NCI-H1105 (cell line): Measurements from ENCODE around the gene VTN.
A peak's percentile ranks its signal among the peaks of the same experiment; 100 is the strongest.

ENCODE experiments used
- DNase-seq: peaks from one replicate; lab custom pipeline; 2025; lab: John Stamatoyannopoulos, UW

The VTN gene

GRCh38 chr17:28368915-28369683 is 1.0 kb downstream of the VTN start:
- DNase-seq = no peak

- no peak for DNase-seq
Observed at GRCh38 chr17:28368306-28368831, 1.7 kb downstream of the VTN start.

- DNase-seq = no peak
Observed at GRCh38 chr17:28367641-28368305, 2.3 kb downstream of the VTN start.

GRCh38 chr17:28366605-28367004 is 3.5 kb downstream of the VTN start:
- no peak for DNase-seq

- no peak for DNase-seq
Observed at GRCh38 chr17:28365487-28365886, 4.6 kb downstream of the VTN start.

GRCh38 chr17:28364665-28365363 is 5.3 kb downstream of the VTN start, which contains the start of gene SEBOX:
TSS of gene SEBOX (minus strand) at chr17:28365199. CDS start at chr17:28365151, 48 bp downstream.
- no peak for DNase-seq

GRCh38 chr17:28363776-28364650 is 6.1 kb downstream of the VTN start:
- no peak for DNase-seq

GRCh38 chr17:28363186-28363585 is 6.9 kb downstream of the VTN start:
- DNase-seq = no peak

- DNase-seq = no peak
Observed at GRCh38 chr17:28357901-28358197, 12.3 kb downstream of the VTN start.

- DNase-seq = peak; percentile 86
Observed at GRCh38 chr17:28357061-28357900, 12.8 kb downstream of the VTN start, which contains the start of gene POLDIP2. TSS of gene POLDIP2 (minus strand) at chr17:28357527. CDS start at chr17:28357448, 79 bp downstream.

GRCh38 chr17:28350271-28350670 is 19.8 kb downstream of the VTN start:
- DNase-seq = no peak

GRCh38 chr17:28348979-28349378 is 21.1 kb downstream of the VTN start:
- no peak for DNase-seq

- DNase-seq = no peak
Observed at GRCh38 chr17:28347261-28347891, 22.7 kb downstream of the VTN start.

GRCh38 chr17:28346746-28347246 is 23.3 kb downstream of the VTN start:
- no peak for DNase-seq

- DNase-seq = no peak
Observed at GRCh38 chr17:28346199-28346580, 23.9 kb downstream of the VTN start.

- DNase-seq = peak; percentile 28
Observed at GRCh38 chr17:28345419-28346198, 24.5 kb downstream of the VTN start.

- DNase-seq = no peak
Observed at GRCh38 chr17:28344435-28344901, 25.6 kb downstream of the VTN start.

- DNase-seq = no peak
Observed at GRCh38 chr17:28344011-28344410, 26.1 kb downstream of the VTN start.

- DNase-seq = no peak
Observed at GRCh38 chr17:28343491-28343932, 26.6 kb downstream of the VTN start.
